HepG2 (cell line): ENCODE data around the gene XRCC1. TPM values are rescaled to one million over a fixed set of nuclear protein-coding genes. Genes with fewer than 3 reads are reported as not detected.
A peak's percentile ranks its signal among the peaks of the same experiment; 100 is the strongest.

Experiments used
- ATAC-seq: fragments of 200-7000 bp; cut with Tn5 transposase; 3 replicates; pipeline ENCODE4 v1.9.1; 2020; ENCODE audit warnings: mild to moderate bottlenecking, moderate library complexity
- BruUV-seq: library from RNA; stranded (reverse); fragments of 400-500 nt; replicated peaks from 2 replicates; lab custom pipeline; 2021; lab: Mats Ljungman, UMichigan
- CTCF ChIA-PET: fragments of 300-600 bp; formaldehyde crosslinking; extraction: SDS; loops from one replicate; lab custom pipeline; 2021; ENCODE audit warnings: low total read pairs, inconsistent platforms, low intra/inter-chr PET ratio; lab: Yijun Ruan, JAX
- POLR2A ChIA-PET: fragments of 350-600 bp; sonication (Branson Sonifier 250); formaldehyde crosslinking; loops from one replicate; lab custom pipeline; 2020; ENCODE audit warnings: antibody characterized with exemption, inconsistent platforms; lab: Yijun Ruan, JAX
- DNase-seq: peaks from one replicate; pipeline ENCODE4 v3.0.0-alpha.2; 2015; ENCODE audit warnings: low spot score
- FAIRE-seq: peaks from 3 replicates; lab custom pipeline; 2011; peaks lifted over from hg19 to GRCh38; lab: Jason Lieb, UNC
- H2AFZ ChIP-seq: one replicate; pipeline ENCODE4 v1.6.1; 2011; ENCODE audit warnings: low read length, inconsistent platforms
- H3K27ac ChIP-seq: fragments of 300-600 bp; 3 replicates; pipeline ENCODE4 v1.8.0; 2011; ENCODE audit warnings: mixed run types, mild to moderate bottlenecking, mixed read lengths, low read length, inconsistent platforms; ENCODE audit not compliant: insufficient read depth; ENCODE audit errors: extremely low read length
- H3K27me3 ChIP-seq, 2 experiments: fragments of 200-600 bp in 1 of 2; 2 replicates in 1 of 2; 3 replicates in 1 of 2; pipeline versions ENCODE4 v1.6.0 to v1.8.0; 2011; ENCODE audit warnings: low read length in 2 of 2, mild to moderate bottlenecking in 2 of 2, moderate library complexity in 2 of 2, inconsistent platforms in 1 of 2; ENCODE audit not compliant: insufficient read depth in 2 of 2, control insufficient read depth in 1 of 2
- H3K36me3 ChIP-seq, 2 experiments: fragments of 200-600 bp in 1 of 2; replicated peaks in 1 of 2; 2 replicates in 1 of 2; 3 replicates in 1 of 2; pipeline versions ENCODE4 v1.5.1 to v1.8.0; 2011; ENCODE audit warnings: low read length in 2 of 2, inconsistent platforms in 1 of 2; ENCODE audit not compliant: insufficient read depth in 2 of 2, control insufficient read depth in 1 of 2
- H3K4me1 ChIP-seq: 2 replicates; pipeline ENCODE4 v1.5.1; 2012; ENCODE audit warnings: low read length, inconsistent platforms; ENCODE audit not compliant: insufficient read depth
- H3K4me2 ChIP-seq: 2 replicates; pipeline ENCODE4 v1.6.0; 2011; ENCODE audit warnings: low read depth, low read length, inconsistent platforms
- H3K4me3 ChIP-seq, 3 experiments: fragments of 200-600 bp in 1 of 3; sonication (generic), shearing (Covaris generic) in 1 of 3; replicated peaks in 1 of 3; 2 replicates each; pipeline ENCODE4 v1.5.1; 2011 to 2016; ENCODE audit warnings: low read length in 3 of 3, inconsistent platforms in 2 of 3, low read depth in 2 of 3, mild to moderate bottlenecking in 2 of 3, control low read depth in 1 of 3, mixed read lengths in 1 of 3; ENCODE audit not compliant: insufficient read depth in 1 of 3
- H3K79me2 ChIP-seq: one replicate; pipeline ENCODE4 v1.6.1; 2011; ENCODE audit warnings: low read length, inconsistent platforms; ENCODE audit not compliant: insufficient read depth
- H3K9ac ChIP-seq: 2 replicates; pipeline ENCODE4 v1.6.0; 2011; ENCODE audit warnings: mild to moderate bottlenecking, low read depth, low read length, inconsistent platforms; ENCODE audit not compliant: insufficient read depth
- H3K9me3 ChIP-seq: 2 replicates; pipeline ENCODE4 v1.5.1; 2012; ENCODE audit warnings: mild to moderate bottlenecking, low read length
- H4K20me1 ChIP-seq: 2 replicates; pipeline ENCODE4 v1.6.0; 2011; ENCODE audit warnings: inconsistent platforms, mild to moderate bottlenecking, low read length, moderate library complexity; ENCODE audit not compliant: insufficient read depth
- AHR ChIP-seq: IDR thresholded peaks from 2 replicates; pipeline ENCODE4 v1.6.1; 2018; ENCODE audit warnings: missing genetic modification reagents, missing compliant biosample characterization
- BORCS8-MEF2B ChIP-seq: sonication (generic); formaldehyde crosslinking; IDR thresholded peaks from 2 replicates; pipeline ENCODE4 v1.8.0; 2022; ENCODE audit warnings: mild to moderate bottlenecking, missing genetic modification reagents
- CCAR2 ChIP-seq: fragments of 200-400 bp; formaldehyde crosslinking; optimal IDR thresholded peaks from 2 replicates; pipeline ENCODE3; 2018; ENCODE audit warnings: low read depth, mild to moderate bottlenecking, low read length, moderate library complexity
- GLI4 ChIP-seq: sonication (generic); formaldehyde crosslinking; IDR thresholded peaks from 2 replicates; pipeline ENCODE4 v1.5.1; 2020; ENCODE audit warnings: missing genetic modification reagents, mild to moderate bottlenecking, moderate library complexity, borderline replicate concordance
- GZF1 ChIP-seq: sonication (generic); formaldehyde crosslinking; IDR thresholded peaks from 2 replicates; pipeline ENCODE4 v1.5.1; 2020; ENCODE audit warnings: mild to moderate bottlenecking, missing genetic modification reagents
- HDAC1 ChIP-seq: sonication (generic); formaldehyde crosslinking; IDR thresholded peaks from 2 replicates; pipeline ENCODE4 v1.5.1; 2020; ENCODE audit warnings: mild to moderate bottlenecking, missing genetic modification reagents
- PAWR ChIP-seq: sonication (generic); formaldehyde crosslinking; IDR thresholded peaks from 2 replicates; pipeline ENCODE4 v1.4.0; 2020; ENCODE audit warnings: missing genetic modification reagents, mild to moderate bottlenecking, borderline replicate concordance
- PHF21A ChIP-seq: sonication (generic); formaldehyde crosslinking; IDR thresholded peaks from 2 replicates; pipeline ENCODE4 v1.5.0; 2020; ENCODE audit warnings: mild to moderate bottlenecking, missing genetic modification reagents
- RFX3 ChIP-seq: IDR thresholded peaks from 2 replicates; pipeline ENCODE4 v1.6.1; 2016; ENCODE audit warnings: missing biosample characterization, missing genetic modification reagents
- SALL1 ChIP-seq: sonication (generic); formaldehyde crosslinking; IDR thresholded peaks from 2 replicates; pipeline ENCODE4 v1.8.0; 2022; ENCODE audit warnings: mild to moderate bottlenecking, missing genetic modification reagents
- SMAD1 ChIP-seq: sonication (generic); formaldehyde crosslinking; IDR thresholded peaks from 2 replicates; pipeline ENCODE4 v1.4.0; 2020; ENCODE audit warnings: missing genetic modification reagents, low read depth, mild to moderate bottlenecking, borderline replicate concordance
- ZFX ChIP-seq: sonication (generic); formaldehyde crosslinking; IDR thresholded peaks from 2 replicates; pipeline ENCODE4 v1.4.0; 2020; ENCODE audit warnings: mild to moderate bottlenecking, low read depth, missing genetic modification reagents, moderate library complexity
- ZNF24 ChIP-seq: fragments of 450-650 bp; IDR thresholded peaks from 2 replicates; pipeline ENCODE4 v1.6.1; 2017; ENCODE audit warnings: antibody characterized with exemption, mild to moderate bottlenecking
- ZNF34 ChIP-seq: sonication (generic); formaldehyde crosslinking; IDR thresholded peaks from 2 replicates; pipeline ENCODE4 v1.4.0; 2020; ENCODE audit warnings: mild to moderate bottlenecking, missing genetic modification reagents, borderline replicate concordance
- ZNF563 ChIP-seq: sonication (generic); formaldehyde crosslinking; IDR thresholded peaks from 2 replicates; pipeline ENCODE4 v1.8.0; 2022; ENCODE audit warnings: mild to moderate bottlenecking, moderate library complexity, missing genetic modification reagents
- ZNF570 ChIP-seq: sonication (generic); formaldehyde crosslinking; IDR thresholded peaks from 2 replicates; pipeline ENCODE4 v1.4.0; 2020; ENCODE audit warnings: mild to moderate bottlenecking, missing genetic modification reagents, borderline replicate concordance
- ZNF614 ChIP-seq: IDR thresholded peaks from 2 replicates; pipeline ENCODE4 v1.6.1; 2018; ENCODE audit warnings: missing biosample characterization, missing genetic modification reagents, inconsistent platforms, borderline replicate concordance
- ZNF839 ChIP-seq: sonication (generic); formaldehyde crosslinking; IDR thresholded peaks from 2 replicates; pipeline ENCODE4 v1.4.0; 2020; ENCODE audit warnings: missing genetic modification reagents, mild to moderate bottlenecking, borderline replicate concordance
- WGBS: methylation state at CpG from one replicate; pipeline ENCODE4 v1.1.6; 2017; ENCODE audit warnings: low lambda C conversion rate; 5-methylcytosine and 5-hydroxymethylcytosine counted together
- in situ Hi-C: cut with HindIII; loops from 2 replicates; pipeline ENCODE4 v1.10.0; 2017; ENCODE audit warnings: low pct_unique_long_range_greater_than_20kb; ENCODE audit not compliant: extremely low pct_ligation_motif_present
- intact Hi-C: fragments of 100-400 bp; cut with micrococcal nuclease; formaldehyde crosslinking; loops from one replicate; pipeline ENCODE4 v1.10.0; 2022; ENCODE audit not compliant: unreplicated experiment
- polyA plus RNA-seq, 8 experiments: library from polyadenylated mRNA; depleted of rRNA in 3 of 8; stranded (reverse) in 7 of 8; unstranded in 1 of 8; fragments of >200 nt; fragmentation: Illumina TruSeq in 4 of 8; extraction: Trizol in 4 of 8; gene quantifications; 2 replicates each; pipeline versions ENCODE4 v1.2.1 to v1.2.3, GENCODE V29; 2011 to 2016; ENCODE audit warnings: low read depth in 4 of 8, missing spikeins in 1 of 8, mixed read lengths in 1 of 8; ENCODE audit not compliant: insufficient read depth in 1 of 8
- total RNA-seq, 5 experiments: library from RNA; depleted of rRNA; stranded (reverse); fragments of >200 nt; fragmentation: Illumina TruSeq; extraction: Trizol; gene quantifications; 2 replicates each; pipeline ENCODE4 v1.2.3, GENCODE V29; 2016; ENCODE audit warnings: low read depth in 1 of 5
- TF ChIP-seq, protein P1 (sequence below): sonication (generic); formaldehyde crosslinking; IDR thresholded peaks from 2 replicates; pipeline ENCODE4 v1.4.0; 2020; ENCODE audit warnings: missing genetic modification reagents, mild to moderate bottlenecking, borderline replicate concordance
- TF ChIP-seq, protein P2 (sequence below): IDR thresholded peaks from 2 replicates; pipeline ENCODE4 v1.6.1; 2018; ENCODE audit warnings: missing genetic modification reagents, mild to moderate bottlenecking, missing compliant biosample characterization

The XRCC1 gene
- total and polyA plus RNA-seq, 2 of the 13 experiments (the other 11 are each of a cell fraction or from before 2014, with no cell fraction given): 24.7 to 26.3 TPM

DNA sequence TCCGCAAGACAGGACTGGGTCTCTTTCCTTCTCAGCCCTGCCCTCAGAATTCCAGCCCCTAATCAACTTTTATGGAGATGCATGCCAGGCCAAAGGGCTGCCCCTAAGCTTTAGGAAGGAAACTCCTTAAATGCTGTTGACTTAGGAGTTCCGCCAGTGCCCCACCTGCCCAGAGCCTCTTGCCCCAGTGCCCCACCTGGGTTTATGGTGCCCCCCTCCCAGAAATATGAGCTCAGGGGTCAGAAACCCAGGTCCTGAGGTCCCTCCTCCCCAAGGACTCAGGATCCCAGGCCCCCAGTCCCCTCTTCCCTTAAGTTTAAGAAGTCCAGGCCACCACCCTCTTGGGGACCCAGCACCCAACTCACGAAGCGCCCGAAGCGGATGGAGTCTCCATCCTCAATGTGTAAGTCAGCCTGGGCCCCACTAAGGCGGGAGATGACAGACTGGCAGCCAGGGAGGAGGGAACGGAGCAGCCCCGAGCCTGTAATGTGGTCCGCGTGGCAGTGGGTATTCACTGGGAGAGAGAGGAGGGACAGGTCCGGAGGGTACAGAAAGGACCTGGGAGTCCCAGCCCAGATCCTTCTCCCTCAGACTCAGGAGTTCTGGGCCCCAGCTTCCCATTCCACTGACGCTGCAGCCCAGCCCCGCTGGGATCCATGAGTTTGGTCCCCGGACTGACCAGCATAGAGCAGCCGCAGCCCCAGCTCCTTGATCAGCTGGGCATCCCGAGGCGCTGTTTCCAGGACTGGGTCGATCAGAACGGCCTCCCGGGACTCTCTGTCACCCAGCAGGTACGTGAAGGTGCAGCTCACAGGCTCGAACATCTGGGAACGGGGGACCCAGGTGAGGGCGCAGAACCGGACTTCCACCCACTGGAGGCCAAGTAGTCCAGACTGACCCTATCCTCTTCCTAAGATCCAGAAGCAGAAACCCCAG is 49.2 kb downstream of the XRCC1 start:
- no TSS peak for BruUV-seq
- in situ Hi-C loops: no loop called here
- 0 out of 2 replicates have a peak, but pooled peaks have one; percentile 63 for TF ChIP-seq PAWR (CRISPR knock-in tag)
- 0 out of 2 replicates have a peak, but pooled peaks have one; percentile 39 for TF ChIP-seq ZNF34 (CRISPR knock-in tag)
- no peak for TF ChIP-seq CCAR2
- 0 out of 2 replicates have a peak, but pooled peaks have one; percentile 8 for TF ChIP-seq AHR (CRISPR knock-in tag)
- TF ChIP-seq ZNF563 (CRISPR knock-in tag): 0 out of 2 replicates have a peak, but pooled peaks have one; percentile 27
- no peak for TF ChIP-seq ZNF24
- TF ChIP-seq ZNF614 (CRISPR knock-in tag): no peak
- TF ChIP-seq BORCS8-MEF2B (CRISPR knock-in tag): 0 out of 2 replicates have a peak, but pooled peaks have one; percentile 3
- TF ChIP-seq ZNF570 (CRISPR knock-in tag): no peak
- TF ChIP-seq RFX3: no peak
- TF ChIP-seq SMAD1: 0 out of 2 replicates have a peak, but pooled peaks have one; percentile 37
- TF ChIP-seq PHF21A (CRISPR knock-in tag): no peak
- TF ChIP-seq GLI4: 0 out of 2 replicates have a peak, but pooled peaks have one; percentile 3
- TF ChIP-seq ZFX (CRISPR knock-in tag): no peak
- TF ChIP-seq, protein P1, sequence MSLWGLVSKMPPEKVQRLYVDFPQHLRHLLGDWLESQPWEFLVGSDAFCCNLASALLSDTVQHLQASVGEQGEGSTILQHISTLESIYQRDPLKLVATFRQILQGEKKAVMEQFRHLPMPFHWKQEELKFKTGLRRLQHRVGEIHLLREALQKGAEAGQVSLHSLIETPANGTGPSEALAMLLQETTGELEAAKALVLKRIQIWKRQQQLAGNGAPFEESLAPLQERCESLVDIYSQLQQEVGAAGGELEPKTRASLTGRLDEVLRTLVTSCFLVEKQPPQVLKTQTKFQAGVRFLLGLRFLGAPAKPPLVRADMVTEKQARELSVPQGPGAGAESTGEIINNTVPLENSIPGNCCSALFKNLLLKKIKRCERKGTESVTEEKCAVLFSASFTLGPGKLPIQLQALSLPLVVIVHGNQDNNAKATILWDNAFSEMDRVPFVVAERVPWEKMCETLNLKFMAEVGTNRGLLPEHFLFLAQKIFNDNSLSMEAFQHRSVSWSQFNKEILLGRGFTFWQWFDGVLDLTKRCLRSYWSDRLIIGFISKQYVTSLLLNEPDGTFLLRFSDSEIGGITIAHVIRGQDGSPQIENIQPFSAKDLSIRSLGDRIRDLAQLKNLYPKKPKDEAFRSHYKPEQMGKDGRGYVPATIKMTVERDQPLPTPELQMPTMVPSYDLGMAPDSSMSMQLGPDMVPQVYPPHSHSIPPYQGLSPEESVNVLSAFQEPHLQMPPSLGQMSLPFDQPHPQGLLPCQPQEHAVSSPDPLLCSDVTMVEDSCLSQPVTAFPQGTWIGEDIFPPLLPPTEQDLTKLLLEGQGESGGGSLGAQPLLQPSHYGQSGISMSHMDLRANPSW (CRISPR knock-in tag): peak; percentile 40; the same call in 1 of the 2 replicates
- TF ChIP-seq SALL1 (CRISPR knock-in tag): no peak
- TF ChIP-seq HDAC1 (CRISPR knock-in tag): no peak; the same call in 1 of the 2 replicates
- 0 out of 2 replicates have a peak, but pooled peaks have one; percentile 12 for TF ChIP-seq GZF1 (CRISPR knock-in tag)
- TF ChIP-seq ZNF839: no peak
- TF ChIP-seq, protein P2, sequence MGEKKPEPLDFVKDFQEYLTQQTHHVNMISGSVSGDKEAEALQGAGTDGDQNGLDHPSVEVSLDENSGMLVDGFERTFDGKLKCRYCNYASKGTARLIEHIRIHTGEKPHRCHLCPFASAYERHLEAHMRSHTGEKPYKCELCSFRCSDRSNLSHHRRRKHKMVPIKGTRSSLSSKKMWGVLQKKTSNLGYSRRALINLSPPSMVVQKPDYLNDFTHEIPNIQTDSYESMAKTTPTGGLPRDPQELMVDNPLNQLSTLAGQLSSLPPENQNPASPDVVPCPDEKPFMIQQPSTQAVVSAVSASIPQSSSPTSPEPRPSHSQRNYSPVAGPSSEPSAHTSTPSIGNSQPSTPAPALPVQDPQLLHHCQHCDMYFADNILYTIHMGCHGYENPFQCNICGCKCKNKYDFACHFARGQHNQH (CRISPR knock-in tag): 0 out of 2 replicates have a peak, but pooled peaks have one; percentile 3

More for the DNA sequence above, 49.2 kb downstream of the XRCC1 start:
- ATAC-seq: peak; percentile 79
- peak overlapping the region; percentile 83 to 87 (median 85) for H3K4me3 ChIP-seq
- peak overlapping the region; percentile 73 for H3K9ac ChIP-seq
- H3K27me3 ChIP-seq: no peaks in the 10 kb centered on the region; a peak in 1 of 5 replicates
- H3K79me2 ChIP-seq: peaks cover 13% of the 10 kb centered on the region
- DNase-seq: no peak
- no peaks in the 10 kb centered on the region for H3K9me3 ChIP-seq
- FAIRE-seq: no peak
- intact Hi-C loops: loop anchor here (10.0 kb wide), 1 partner anchor 69 kb away; the partner anchor contains the start of genes IRGQ and ZNF576
- H3K4me1 ChIP-seq: peaks cover 11% of the 10 kb centered on the region
- peak overlapping the region; percentile 70 for H2AFZ ChIP-seq
- under 1% methylated on average over 15 of the region's 26 CpGs for WGBS
- POLR2A ChIA-PET: interaction anchor here (1.0 to 1.4 kb wide), 3 partner anchors 62 to 87 kb away, joined by 3 to 7 read pairs (median 3); no protein-coding TSS in a partner anchor
- no peaks in the 10 kb centered on the region for H3K36me3 ChIP-seq
- H4K20me1 ChIP-seq: no peaks in the 10 kb centered on the region
- peak overlapping the region; percentile 65 for H3K27ac ChIP-seq
- peak overlapping the region; percentile 88 for H3K4me2 ChIP-seq
- CTCF ChIA-PET: no interaction called here
